Skin epidermis (tissue), 12 donors: ENCODE measurements around the gene VAV2.

Experiments used
- H3K27ac ChIP-seq, 21 experiments: fragments of 200-600 bp; sonication (generic) in 11 of 21; one replicate each; pipeline ENCODE4 v1.5.0; 2020; ENCODE audit warnings: mild to moderate bottlenecking in 3 of 21, inconsistent platforms in 2 of 21, moderate library complexity in 2 of 21
- H3K4me3 ChIP-seq, 7 experiments: fragments of 200-600 bp; sonication (generic) in 2 of 7; one replicate each; pipeline ENCODE4 v1.5.0; 2020; ENCODE audit warnings: inconsistent platforms in 2 of 7, mild to moderate bottlenecking in 2 of 7, moderate library complexity in 1 of 7

VAV2 gene

GRCh38 chr9:133834080-133834976 is 157.8 kb downstream of the VAV2 start:
- Histone ChIP-seq H3K27ac (no peak overlapping the region), H3K4me3 (no peak overlapping the region)

GRCh38 chr9:133833388-133834025 is 158.6 kb downstream of the VAV2 start:
- no peak overlapping the region for H3K27ac ChIP-seq
- H3K4me3 ChIP-seq, result no peak overlapping the region

- Histone ChIP-seq H3K27ac (no peak overlapping the region), H3K4me3 (no peak overlapping the region)
These were observed 159.2 kb downstream of the VAV2 start for GRCh38 chr9:133832877-133833276.

- Histone ChIP-seq H3K27ac (no peak overlapping the region), H3K4me3 (no peak overlapping the region)
These were observed 161.4 kb downstream of the VAV2 start for GRCh38 chr9:133830711-133831110.

- Histone ChIP-seq H3K27ac (no peak overlapping the region), H3K4me3 (no peak overlapping the region)
These were observed 161.8 kb downstream of the VAV2 start for GRCh38 chr9:133830310-133830709.

- no peak overlapping the region for H3K4me3 ChIP-seq
These were observed 163.7 kb downstream of the VAV2 start for GRCh38 chr9:133828338-133828997.

GRCh38 chr9:133826289-133827085 is 165.6 kb downstream of the VAV2 start:
- H3K27ac ChIP-seq, result no peak overlapping the region
- H3K4me3 ChIP-seq, result no peak overlapping the region

More at GRCh38 chr9:133828338-133828997, 163.7 kb downstream of the VAV2 start:
- H3K27ac ChIP-seq, result no peak overlapping the region

GRCh38 chr9:133825555-133826218 is 166.4 kb downstream of the VAV2 start:
- Histone ChIP-seq H3K4me3 (no peak overlapping the region), H3K27ac (no peak overlapping the region)

GRCh38 chr9:133824802-133825186 is 167.3 kb downstream of the VAV2 start:
- H3K27ac ChIP-seq, result no peak overlapping the region

GRCh38 chr9:133824106-133824801 is 167.9 kb downstream of the VAV2 start:
- no peak overlapping the region for H3K4me3 ChIP-seq

More at GRCh38 chr9:133824802-133825186, 167.3 kb downstream of the VAV2 start:
- H3K4me3 ChIP-seq, result no peak overlapping the region

GRCh38 chr9:133823189-133824105 is 168.7 kb downstream of the VAV2 start:
- peak overlapping the region in 1 of 21 experiments; percentile 56 for H3K27ac ChIP-seq
- no peak overlapping the region for H3K4me3 ChIP-seq

More at GRCh38 chr9:133824106-133824801, 167.9 kb downstream of the VAV2 start:
- peak overlapping the region in 1 of 21 experiments; percentile 56 for H3K27ac ChIP-seq

GRCh38 chr9:133822430-133823065 is 169.6 kb downstream of the VAV2 start:
- Histone ChIP-seq H3K4me3 (no peak overlapping the region), H3K27ac (no peak overlapping the region)

GRCh38 chr9:133821601-133822429 is 170.3 kb downstream of the VAV2 start:
- no peak overlapping the region for H3K4me3 ChIP-seq
- H3K27ac ChIP-seq, result no peak overlapping the region

GRCh38 chr9:133819923-133820322 is 172.2 kb downstream of the VAV2 start:
- H3K4me3 ChIP-seq, result no peak overlapping the region
- no peak overlapping the region for H3K27ac ChIP-seq

GRCh38 chr9:133818444-133818843 is 173.7 kb downstream of the VAV2 start:
- Histone ChIP-seq H3K27ac (no peak overlapping the region), H3K4me3 (no peak overlapping the region)

GRCh38 chr9:133815781-133816180 is 176.3 kb downstream of the VAV2 start:
- no peak overlapping the region for H3K4me3 ChIP-seq
- H3K27ac ChIP-seq, result no peak overlapping the region
